ENCODE measurements around the gene TMEM192. TPM values are rescaled to one million over a fixed set of nuclear protein-coding genes. Genes with fewer than 3 reads are reported as not detected.

Gene TMEM192
- total and polyA plus RNA-seq, 2 donors (not counting 1 experiment from before 2014, with no cell fraction given): 7.7 to 13.3 TPM

- H3K4me2 ChIP-seq (replicated peaks; ENCODE audit: low read depth, low read length, poor library complexity, severe bottlenecking): no peak overlapping the region
- H3K9ac ChIP-seq (ENCODE audit: low read length): no peak overlapping the region
- no peak overlapping the region for H2AFZ ChIP-seq (ENCODE audit: insufficient read depth, low read depth, low read length, poor library complexity, severe bottlenecking)
- peaks cover 4% of the 10 kb centered on the region for H3K4me1 Mint-ChIP-seq
- no peaks in the 10 kb centered on the region for H3K9me3 Mint-ChIP-seq (ENCODE audit: insufficient read depth)
- 87% methylated on average over 6 of the region's 6 CpGs for WGBS (ENCODE audit: insufficient coverage)
- POLR2A ChIA-PET: no interaction called here
- ATAC-seq (ENCODE audit: low read depth) (no peak), DNase-seq (no peak)
- no peak overlapping the region for H3K27ac ChIP-seq (ENCODE audit: low read length in 2 of 2)
- CTCF ChIA-PET: no interaction called here
- no peak overlapping the region for H3K27ac Mint-ChIP-seq
- TF ChIP-seq EZH2 (IDR thresholded peaks at IDR 0.05; ENCODE audit: borderline replicate concordance, insufficient read depth, low read depth, low read length, poor library complexity, severe bottlenecking) (no peak), CTCF (IDR thresholded peaks at IDR 0.05) (no peak)
- intact Hi-C loops (cut with micrococcal nuclease): no loop called here
- H3K4me3 ChIP-seq (ENCODE audit: control extremely low read depth in 1 of 5, extremely low read depth in 1 of 5, insufficient read depth in 1 of 5, low read depth in 2 of 5, low read length in 4 of 5): no peak overlapping the region
- H3K79me2 ChIP-seq (ENCODE audit: control insufficient read depth, insufficient read depth, low read length): peaks cover 58% of the 10 kb centered on the region
- no peaks in the 10 kb centered on the region for H3K27me3 ChIP-seq (replicated peaks in 1 of 4; ENCODE audit: control extremely low read depth in 1 of 4, control insufficient read depth in 3 of 4, insufficient read depth in 4 of 4, low read length in 3 of 4)
- H3K36me3 ChIP-seq (replicated peaks in 1 of 2; ENCODE audit: control extremely low read depth in 1 of 2, control insufficient read depth in 1 of 2, extremely low read depth in 1 of 2, insufficient read depth in 2 of 2, low read length in 1 of 2): peaks cover 9 to 13% of the 10 kb centered on the region in 2 experiments
- no peaks in the 10 kb centered on the region for H3K27me3 Mint-ChIP-seq
- H3K4me1 ChIP-seq (ENCODE audit: control insufficient read depth in 2 of 2, insufficient read depth in 2 of 2, low read length in 2 of 2): peaks cover 2 to 3% of the 10 kb centered on the region in 2 donors
- H3K9me3 ChIP-seq (ENCODE audit: control extremely low read depth in 1 of 3, control insufficient read depth in 2 of 3, insufficient read depth in 1 of 3, low read length in 2 of 3): no peaks in the 10 kb centered on the region
- peaks cover 16% of the 10 kb centered on the region for H4K20me1 ChIP-seq (ENCODE audit: control insufficient read depth, insufficient read depth, low read length, poor library complexity, severe bottlenecking)
- H3K4me3 Mint-ChIP-seq: no peak overlapping the region
Measured at GRCh38 chr4:165106518-165106917, 6.1 kb downstream of the TMEM192 start.

- intact Hi-C loops (cut with micrococcal nuclease): no loop called here
Measured at GRCh38 chr4:165101641-165102040, 11.0 kb downstream of the TMEM192 start.

More at GRCh38 chr4:165101641-165102040, 11.0 kb downstream of the TMEM192 start:
- WGBS (ENCODE audit: insufficient coverage): 83% methylated on average over 1 of the region's 3 CpGs
- Histone ChIP-seq H3K9me3 (ENCODE audit: control extremely low read depth in 1 of 3, control insufficient read depth in 2 of 3, insufficient read depth in 1 of 3, low read length in 2 of 3) (no peaks in the 10 kb centered on the region), H3K27ac (ENCODE audit: low read length in 2 of 2) (no peak overlapping the region), H3K27me3 (replicated peaks in 1 of 4; ENCODE audit: control extremely low read depth in 1 of 4, control insufficient read depth in 3 of 4, insufficient read depth in 4 of 4, low read length in 3 of 4) (no peaks in the 10 kb centered on the region), H3K4me1 (ENCODE audit: control insufficient read depth in 2 of 2, insufficient read depth in 2 of 2, low read length in 2 of 2) (no peaks in the 10 kb centered on the region), H4K20me1 (ENCODE audit: control insufficient read depth, insufficient read depth, low read length, poor library complexity, severe bottlenecking) (peaks cover 16% of the 10 kb centered on the region), H3K36me3 (replicated peaks in 1 of 2; ENCODE audit: control extremely low read depth in 1 of 2, control insufficient read depth in 1 of 2, extremely low read depth in 1 of 2, insufficient read depth in 2 of 2, low read length in 1 of 2) (peaks cover 11 to 33% of the 10 kb centered on the region in 2 experiments), H3K4me2 (replicated peaks; ENCODE audit: low read depth, low read length, poor library complexity, severe bottlenecking) (no peak overlapping the region), H3K9ac (ENCODE audit: low read length) (no peak overlapping the region), H3K4me3 (ENCODE audit: control extremely low read depth in 1 of 5, extremely low read depth in 1 of 5, insufficient read depth in 1 of 5, low read depth in 2 of 5, low read length in 4 of 5) (no peak overlapping the region), H3K79me2 (ENCODE audit: control insufficient read depth, insufficient read depth, low read length) (peaks cover 20% of the 10 kb centered on the region), H2AFZ (ENCODE audit: insufficient read depth, low read depth, low read length, poor library complexity, severe bottlenecking) (no peak overlapping the region)
- CTCF ChIA-PET: no interaction called here
- Mint-ChIP-seq H3K27me3 (no peaks in the 10 kb centered on the region), H3K9me3 (ENCODE audit: insufficient read depth) (no peaks in the 10 kb centered on the region), H3K27ac (no peak overlapping the region), H3K4me3 (no peak overlapping the region), H3K4me1 (no peaks in the 10 kb centered on the region)
- DNase-seq (no peak), ATAC-seq (ENCODE audit: low read depth) (no peak)
- POLR2A ChIA-PET: no interaction called here
- TF ChIP-seq EZH2 (IDR thresholded peaks at IDR 0.05; ENCODE audit: borderline replicate concordance, insufficient read depth, low read depth, low read length, poor library complexity, severe bottlenecking) (no peak), CTCF (IDR thresholded peaks at IDR 0.05) (no peak)
